Measurements from ENCODE around the gene CD52. TPM values are rescaled to one million over a fixed set of nuclear protein-coding genes. Genes with fewer than 3 reads are reported as not detected.

Gene CD52
- polyA plus RNA-seq, 1 donor: 25.3 TPM

- Histone ChIP-seq H3K36me3 (ENCODE audit: control insufficient read depth, insufficient read depth, low read length) (peaks cover 7% of the 10 kb centered on the region), H3K27ac (ENCODE audit: low read length) (no peak overlapping the region), H3K4me3 (ENCODE audit: low read length) (no peak overlapping the region), H3K27me3 (ENCODE audit: control insufficient read depth, insufficient read depth, low read length) (no peaks in the 10 kb centered on the region), H3K4me1 (ENCODE audit: control insufficient read depth, insufficient read depth, low read length) (peaks cover 13% of the 10 kb centered on the region), H3K9me3 (ENCODE audit: control insufficient read depth, low read depth, low read length) (no peaks in the 10 kb centered on the region)
- DNase-seq: peak; percentile 50 to 62
- no CpG with 5 or more reads among the region's 22 CpGs for WGBS (ENCODE audit: insufficient coverage, low lambda C conversion rate)
Observed at GRCh38 chr1:26284597-26285347, 33.0 kb upstream of the CD52 start.

GRCh38 chr1:26285366-26286063, 32.2 kb upstream of the CD52 start:
- no peak overlapping the region for H3K4me3 ChIP-seq (ENCODE audit: low read length)
- no peak overlapping the region for H3K27ac ChIP-seq (ENCODE audit: low read length)
- no peaks in the 10 kb centered on the region for H3K9me3 ChIP-seq (ENCODE audit: control insufficient read depth, low read depth, low read length)
- no peaks in the 10 kb centered on the region for H3K27me3 ChIP-seq (ENCODE audit: control insufficient read depth, insufficient read depth, low read length)
- H3K36me3 ChIP-seq (ENCODE audit: control insufficient read depth, insufficient read depth, low read length): peaks cover 7% of the 10 kb centered on the region
- no CpG with 5 or more reads among the region's 19 CpGs for WGBS (ENCODE audit: insufficient coverage, low lambda C conversion rate)
- DNase-seq: no peak
- peaks cover 12% of the 10 kb centered on the region for H3K4me1 ChIP-seq (ENCODE audit: control insufficient read depth, insufficient read depth, low read length)

GRCh38 chr1:26286064-26286416, 31.7 kb upstream of the CD52 start:
- WGBS (ENCODE audit: insufficient coverage, low lambda C conversion rate): no CpG with 5 or more reads among the region's 2 CpGs
- H3K9me3 ChIP-seq (ENCODE audit: control insufficient read depth, low read depth, low read length): no peaks in the 10 kb centered on the region
- no peaks in the 10 kb centered on the region for H3K27me3 ChIP-seq (ENCODE audit: control insufficient read depth, insufficient read depth, low read length)
- H3K4me1 ChIP-seq (ENCODE audit: control insufficient read depth, insufficient read depth, low read length): peaks cover 7% of the 10 kb centered on the region
- no peak for DNase-seq
- no peak overlapping the region for H3K27ac ChIP-seq (ENCODE audit: low read length)
- peaks cover 9% of the 10 kb centered on the region for H3K36me3 ChIP-seq (ENCODE audit: control insufficient read depth, insufficient read depth, low read length)
- H3K4me3 ChIP-seq (ENCODE audit: low read length): no peak overlapping the region

DNA sequence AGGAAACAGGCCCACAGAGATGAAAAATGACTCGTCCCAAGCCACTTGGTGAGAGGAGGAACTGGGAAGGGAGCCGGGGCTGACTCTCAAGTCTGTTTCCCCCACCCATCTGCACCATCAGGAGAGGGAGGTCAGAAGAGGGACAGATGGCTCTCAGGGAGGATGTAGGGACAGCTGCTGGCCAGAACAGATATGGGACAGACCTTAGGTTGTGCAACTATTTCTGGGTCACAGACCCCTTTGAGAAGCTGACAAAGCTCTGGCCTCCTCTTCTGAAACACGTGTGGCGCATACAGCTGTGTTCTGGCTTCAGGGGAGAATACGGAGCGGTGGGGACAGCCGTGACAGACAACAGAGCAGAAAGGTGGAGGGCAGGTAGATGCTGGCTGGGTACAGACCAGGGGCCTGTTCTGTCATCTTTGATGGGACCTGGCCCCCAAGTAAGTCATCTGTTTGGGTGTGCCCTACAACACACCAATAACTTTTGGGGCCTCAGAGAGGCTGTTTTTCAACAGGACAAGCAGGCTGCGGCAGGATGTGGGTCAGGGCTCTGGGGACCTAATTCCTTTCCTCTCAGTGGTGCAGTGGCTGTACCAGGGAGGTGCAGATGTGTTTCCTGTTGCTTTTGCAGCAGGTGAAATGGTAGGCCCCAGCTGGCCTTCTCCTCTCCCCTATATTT, 30.6 kb upstream of the CD52 start:
- no peak for DNase-seq
- Histone ChIP-seq H3K4me1 (ENCODE audit: control insufficient read depth, insufficient read depth, low read length) (peaks cover 4% of the 10 kb centered on the region), H3K36me3 (ENCODE audit: control insufficient read depth, insufficient read depth, low read length) (peaks cover 14% of the 10 kb centered on the region), H3K9me3 (ENCODE audit: control insufficient read depth, low read depth, low read length) (no peaks in the 10 kb centered on the region), H3K27me3 (ENCODE audit: control insufficient read depth, insufficient read depth, low read length) (no peaks in the 10 kb centered on the region), H3K4me3 (ENCODE audit: low read length) (no peak overlapping the region), H3K27ac (ENCODE audit: low read length) (no peak overlapping the region)
- WGBS (ENCODE audit: insufficient coverage, low lambda C conversion rate): no CpG with 5 or more reads among the region's 8 CpGs

GRCh38 chr1:26287811-26288210, 29.9 kb upstream of the CD52 start:
- DNase-seq: no peak
- peaks cover 4% of the 10 kb centered on the region for H3K4me1 ChIP-seq (ENCODE audit: control insufficient read depth, insufficient read depth, low read length)
- no peaks in the 10 kb centered on the region for H3K9me3 ChIP-seq (ENCODE audit: control insufficient read depth, low read depth, low read length)
- H3K27ac ChIP-seq (ENCODE audit: low read length): no peak overlapping the region
- WGBS (ENCODE audit: insufficient coverage, low lambda C conversion rate): no CpG with 5 or more reads among the region's 5 CpGs
- no peak overlapping the region for H3K4me3 ChIP-seq (ENCODE audit: low read length)
- peaks cover 15% of the 10 kb centered on the region for H3K36me3 ChIP-seq (ENCODE audit: control insufficient read depth, insufficient read depth, low read length)
- H3K27me3 ChIP-seq (ENCODE audit: control insufficient read depth, insufficient read depth, low read length): no peaks in the 10 kb centered on the region

- peaks cover 4% of the 10 kb centered on the region for H3K4me1 ChIP-seq (ENCODE audit: control insufficient read depth, insufficient read depth, low read length)
- H3K27ac ChIP-seq (ENCODE audit: low read length): no peak overlapping the region
- H3K36me3 ChIP-seq (ENCODE audit: control insufficient read depth, insufficient read depth, low read length): peaks cover 16% of the 10 kb centered on the region
- no peaks in the 10 kb centered on the region for H3K27me3 ChIP-seq (ENCODE audit: control insufficient read depth, insufficient read depth, low read length)
- no peak overlapping the region for H3K4me3 ChIP-seq (ENCODE audit: low read length)
- WGBS (ENCODE audit: insufficient coverage, low lambda C conversion rate): no CpG with 5 or more reads among the region's 5 CpGs
- DNase-seq: no peak
- H3K9me3 ChIP-seq (ENCODE audit: control insufficient read depth, low read depth, low read length): no peaks in the 10 kb centered on the region
Observed at GRCh38 chr1:26288311-26288941, 29.3 kb upstream of the CD52 start.

DNA sequence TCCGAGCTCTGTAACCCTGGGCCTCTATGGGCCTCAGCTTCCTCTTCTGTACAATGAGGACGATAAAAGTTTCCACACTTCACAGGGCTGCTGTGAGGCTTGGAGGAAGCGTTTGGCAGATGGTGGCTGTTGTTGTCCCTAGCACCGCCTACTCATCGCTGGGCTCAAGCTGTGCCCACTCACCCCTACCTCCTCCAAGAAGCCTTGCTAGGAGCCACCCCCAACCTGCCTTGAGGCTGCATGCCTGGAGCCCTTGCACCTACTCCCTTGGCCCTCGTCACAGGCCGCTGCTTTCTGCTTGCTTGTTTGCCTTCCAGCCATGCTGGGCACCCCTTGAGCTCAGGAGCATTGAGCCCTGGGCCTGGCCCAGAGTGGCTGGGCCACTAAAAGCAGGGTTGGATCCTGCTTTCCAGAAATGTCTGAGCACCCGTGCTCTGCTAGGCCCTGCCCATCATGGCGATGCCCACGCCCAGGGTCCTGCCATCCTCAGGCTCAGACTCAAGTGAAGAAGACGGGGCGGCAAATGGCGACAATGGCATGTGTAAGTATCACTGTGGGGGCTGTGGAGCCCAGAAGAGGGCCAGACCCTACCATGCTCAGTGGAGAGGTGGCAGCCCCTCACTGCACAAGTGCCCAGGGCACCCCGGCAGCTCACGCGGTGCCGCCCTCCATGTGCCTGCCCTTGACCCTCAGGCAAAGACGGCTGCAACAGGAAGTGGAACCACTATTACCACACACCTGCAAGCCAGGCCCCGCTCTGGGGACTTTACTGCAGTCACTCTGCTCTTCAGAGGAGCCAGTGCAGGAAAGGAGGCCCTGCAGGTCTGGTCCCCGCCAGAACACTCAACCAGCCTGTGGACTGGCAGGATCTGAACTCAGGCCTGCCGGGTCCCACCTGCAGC, 28.3 kb upstream of the CD52 start:
- Histone ChIP-seq H3K4me3 (ENCODE audit: low read length) (no peak overlapping the region), H3K36me3 (ENCODE audit: control insufficient read depth, insufficient read depth, low read length) (peaks cover 16% of the 10 kb centered on the region), H3K27me3 (ENCODE audit: control insufficient read depth, insufficient read depth, low read length) (no peaks in the 10 kb centered on the region), H3K9me3 (ENCODE audit: control insufficient read depth, low read depth, low read length) (no peaks in the 10 kb centered on the region), H3K4me1 (ENCODE audit: control insufficient read depth, insufficient read depth, low read length) (peaks cover 4% of the 10 kb centered on the region), H3K27ac (ENCODE audit: low read length) (no peak overlapping the region)
- WGBS (ENCODE audit: insufficient coverage, low lambda C conversion rate): no CpG with 5 or more reads among the region's 21 CpGs
- no peak for DNase-seq

- no peak for DNase-seq
- Histone ChIP-seq H3K9me3 (ENCODE audit: control insufficient read depth, low read depth, low read length) (no peaks in the 10 kb centered on the region), H3K27ac (ENCODE audit: low read length) (no peak overlapping the region), H3K4me3 (ENCODE audit: low read length) (no peak overlapping the region), H3K27me3 (ENCODE audit: control insufficient read depth, insufficient read depth, low read length) (no peaks in the 10 kb centered on the region), H3K4me1 (ENCODE audit: control insufficient read depth, insufficient read depth, low read length) (no peaks in the 10 kb centered on the region), H3K36me3 (ENCODE audit: control insufficient read depth, insufficient read depth, low read length) (peaks cover 16% of the 10 kb centered on the region)
- no CpG with 5 or more reads among the region's 11 CpGs for WGBS (ENCODE audit: insufficient coverage, low lambda C conversion rate)
Observed at GRCh38 chr1:26290122-26290881, 27.5 kb upstream of the CD52 start.

GRCh38 chr1:26290882-26291261, 26.9 kb upstream of the CD52 start:
- no CpG with 5 or more reads among the region's 11 CpGs for WGBS (ENCODE audit: insufficient coverage, low lambda C conversion rate)

More at GRCh38 chr1:26290882-26291261, 26.9 kb upstream of the CD52 start:
- H3K4me3 ChIP-seq (ENCODE audit: low read length): no peak overlapping the region
- H3K4me1 ChIP-seq (ENCODE audit: control insufficient read depth, insufficient read depth, low read length): no peaks in the 10 kb centered on the region
- H3K27ac ChIP-seq (ENCODE audit: low read length): no peak overlapping the region
- H3K36me3 ChIP-seq (ENCODE audit: control insufficient read depth, insufficient read depth, low read length): peaks cover 17% of the 10 kb centered on the region
- no peaks in the 10 kb centered on the region for H3K9me3 ChIP-seq (ENCODE audit: control insufficient read depth, low read depth, low read length)
- no peaks in the 10 kb centered on the region for H3K27me3 ChIP-seq (ENCODE audit: control insufficient read depth, insufficient read depth, low read length)
- DNase-seq: no peak

Measured in large intestine (tissue), 3 donors.